GM12878 (cell line): ENCODE results near the gene HERC6. TPM values are rescaled to one million over a fixed set of nuclear protein-coding genes. Genes with fewer than 3 reads are reported as not detected.
"Not testable (repeated sequence)": the region's sequence is repeated elsewhere in the genome, so short reads cannot be mapped to it uniquely, and the experiment has no call there.

Experiments used
- ATAC-seq: fragments of 200-7000 bp; cut with Tn5 transposase; 3 replicates; pipeline ENCODE4 v1.9.1; 2020; ENCODE audit warnings: mild to moderate bottlenecking, moderate library complexity
- BruUV-seq: library from RNA; stranded (reverse); fragments of 400-500 nt; replicated peaks from 2 replicates; lab custom pipeline; 2021; lab: Mats Ljungman, UMichigan
- CTCF ChIA-PET: fragments of 300-600 bp; sonication (Branson Sonifier 250); formaldehyde crosslinking; extraction: SDS; loops from one replicate; lab custom pipeline; 2021; ENCODE audit warnings: inconsistent platforms; lab: Yijun Ruan, JAX
- POLR2A ChIA-PET: fragments of 350-600 bp; formaldehyde crosslinking; extraction: SDS; loops from one replicate; lab custom pipeline; 2021; ENCODE audit warnings: inconsistent platforms; lab: Charles Lee
- RAD21 ChIA-PET: fragments of 300-600 bp; sonication (Branson Sonifier 250); formaldehyde crosslinking; loops from one replicate; lab custom pipeline; 2023; ENCODE audit warnings: antibody characterized with exemption; ENCODE audit not compliant: unreplicated experiment; lab: Charles Lee
- SMC1A ChIA-PET: fragments of 300-600 bp; sonication (Branson Sonifier 250); formaldehyde crosslinking; loops from one replicate; lab custom pipeline; 2023; ENCODE audit not compliant: unreplicated experiment, uncharacterized antibody; lab: Charles Lee
- DNase-seq: peaks from one replicate; pipeline ENCODE4 v3.0.0-alpha.2; 2011; ENCODE audit warnings: low read depth, low spot score
- FAIRE-seq: peaks from 3 replicates; lab custom pipeline; 2011; peaks lifted over from hg19 to GRCh38; lab: Jason Lieb, UNC
- H2AFZ ChIP-seq: 2 replicates; pipeline ENCODE4 v1.6.0; 2011; ENCODE audit warnings: low read depth, low read length, control low read depth; ENCODE audit not compliant: control insufficient read depth
- H3K27ac ChIP-seq: 2 replicates; pipeline ENCODE4 v1.5.1; 2011; ENCODE audit warnings: control low read depth; ENCODE audit not compliant: control insufficient read depth, insufficient read depth
- H3K27me3 ChIP-seq, 2 experiments: replicated peaks in 1 of 2; 2 replicates each; pipeline versions ENCODE4 v1.6.0 to v1.6.1; 2011; ENCODE audit warnings: low read length in 1 of 2; ENCODE audit not compliant: control insufficient read depth in 2 of 2, insufficient read depth in 2 of 2
- H3K36me3 ChIP-seq, 2 experiments: 2 replicates each; pipeline ENCODE4 v1.5.1; 2011; ENCODE audit warnings: low read length in 1 of 2; ENCODE audit not compliant: control insufficient read depth in 2 of 2, insufficient read depth in 2 of 2
- H3K4me1 ChIP-seq: 2 replicates; pipeline ENCODE4 v1.6.1; 2011; ENCODE audit warnings: mild to moderate bottlenecking, low read length, moderate library complexity, mixed read lengths; ENCODE audit not compliant: control insufficient read depth, insufficient read depth
- H3K4me2 ChIP-seq: 2 replicates; pipeline ENCODE4 v1.6.0; 2011; ENCODE audit warnings: control low read depth; ENCODE audit not compliant: control insufficient read depth, insufficient read depth
- H3K4me3 ChIP-seq: fragments of 200-600 bp; sonication (generic); 2 replicates; pipeline ENCODE4 v1.5.1; 2016
- H3K79me2 ChIP-seq: 2 replicates; pipeline ENCODE4 v1.6.0; 2011; ENCODE audit warnings: low read length; ENCODE audit not compliant: control insufficient read depth, insufficient read depth
- H3K9ac ChIP-seq: 2 replicates; pipeline ENCODE4 v1.8.0; 2011; ENCODE audit warnings: low read length, control low read depth, mixed read lengths; ENCODE audit not compliant: control insufficient read depth, insufficient read depth
- H3K9me3 ChIP-seq: replicated peaks from 3 replicates; pipeline ENCODE4 v1.5.1; 2011; ENCODE audit warnings: mild to moderate bottlenecking, low read length; ENCODE audit not compliant: control insufficient read depth, insufficient read depth
- H4K20me1 ChIP-seq: 2 replicates; pipeline ENCODE4 v1.6.0; 2011; ENCODE audit not compliant: control insufficient read depth, insufficient read depth
- CTCF ChIP-seq, 3 experiments: IDR thresholded peaks in 2 of 3; conservative IDR thresholded peaks in 1 of 3; 2 replicates each; pipeline ENCODE4 v1.5.1; 2011; ENCODE audit warnings: low read depth in 3 of 3, low read length in 3 of 3, mild to moderate bottlenecking in 3 of 3, control low read depth in 2 of 3, moderate library complexity in 2 of 3, inconsistent platforms in 1 of 3, mixed read lengths in 1 of 3; ENCODE audit not compliant: control insufficient read depth in 2 of 3, insufficient read depth in 1 of 3; ENCODE audit errors: extremely low read depth in 1 of 3
- IKZF1 ChIP-seq: fragments of 450-650 bp; conservative IDR thresholded peaks from 2 replicates; pipeline ENCODE4 v1.6.1; 2017; ENCODE audit warnings: antibody characterized with exemption, mild to moderate bottlenecking
- RAD21 ChIP-seq: IDR thresholded peaks from 2 replicates; pipeline ENCODE4 v1.6.1; 2011; ENCODE audit warnings: mild to moderate bottlenecking, low read depth, low read length, moderate library complexity; ENCODE audit not compliant: insufficient read depth
- SMC3 ChIP-seq: IDR thresholded peaks from 2 replicates; pipeline ENCODE4 v1.6.1; 2011; ENCODE audit warnings: low read length, improper control_type of control experiment, borderline replicate concordance
- SPI1 ChIP-seq: IDR thresholded peaks from 2 replicates; pipeline ENCODE4 v1.6.1; 2011; ENCODE audit warnings: low read depth, mild to moderate bottlenecking, low read length, moderate library complexity, borderline replicate concordance; ENCODE audit not compliant: insufficient read depth
- whole genome bisulfite sequencing: methylation state at CpG from one replicate; pipeline ENCODE4 v1.1.6; 2016; ENCODE audit warnings: low lambda C conversion rate; ENCODE audit not compliant: insufficient replicate concordance, insufficient coverage; ENCODE audit errors: missing lambda C conversion rate; 5-methylcytosine and 5-hydroxymethylcytosine counted together
- in situ Hi-C: fragments of 300-500 bp; cut with MboI; formaldehyde crosslinking; loops from 9 replicates; pipeline ENCODE4 v1.14.3; 2018; ENCODE audit warnings: mixed read lengths
- intact Hi-C: fragments of 100-400 bp; cut with micrococcal nuclease; formaldehyde crosslinking; loops from one replicate; pipeline ENCODE4 v1.14.2; 2022; ENCODE audit not compliant: unreplicated experiment
- polyA plus RNA-seq, 11 experiments: library from polyadenylated mRNA; depleted of rRNA in 4 of 11; unstranded in 6 of 11; stranded (reverse) in 5 of 11; fragments of >200 nt; fragmentation: Nextera tagmentation in 4 of 11; fragmentation: Illumina TruSeq in 1 of 11; extraction: Ambion mirVana in 4 of 11; extraction: Trizol in 1 of 11; gene quantifications; 1 replicate in 1 of 11; 2 replicates in 10 of 11; pipeline versions ENCODE4 v1.2.1 to v1.2.3, GENCODE V29; 2011 to 2016; ENCODE audit warnings: inconsistent platforms in 2 of 11, missing spikeins in 2 of 11, low read depth in 1 of 11
- total RNA-seq, 4 experiments: library from RNA; depleted of rRNA in 3 of 4; stranded (reverse); fragments of >200 nt in 3 of 4; fragmentation: Illumina TruSeq in 1 of 4; extraction: Trizol in 1 of 4; gene quantifications; 2 replicates each; pipeline versions ENCODE4 v1.2.1 to v1.2.3, GENCODE V29; 2013 to 2021

The HERC6 gene
- total and polyA plus RNA-seq, 10 of the 15 experiments (the other 5 are each of a cell fraction or from before 2014, with no cell fraction given) = 1.7 to 26.4 (median 5.9) TPM

GRCh38 chr4:88369180-88369812, 9.4 kb upstream of the HERC6 start:
- 84% methylated on average over 7 of the region's 7 CpGs for WGBS
- BruUV-seq, H3K4me3 ChIP-seq, DNase-seq, FAIRE-seq, H3K9me3 ChIP-seq, H3K9ac ChIP-seq, H3K4me2 ChIP-seq, H3K79me2 ChIP-seq, H3K4me1 ChIP-seq, H4K20me1 ChIP-seq, H3K27me3 ChIP-seq, H3K36me3 ChIP-seq, H3K27ac ChIP-seq, H2AFZ ChIP-seq, in situ Hi-C loops: not testable (repeated sequence)
- intact Hi-C loops = loop anchor here (1.0 to 10.0 kb wide), 3 partner anchors 146 to 334 kb away; no protein-coding TSS in a partner anchor
- TF ChIP-seq SMC3 (peak; percentile 69; the same call in 1 of the 2 replicates), RAD21 (peak; percentile 62), CTCF (IDR thresholded peaks at IDR 0.05 in 2 of 3, conservative IDR thresholded peaks at IDR 0.05 in 1 of 3; ENCODE audit: control insufficient read depth in 2 of 3, extremely low read depth in 1 of 3, insufficient read depth in 1 of 3, low read depth in 3 of 3, low read length in 3 of 3) (peak; percentile 49 to 63 (median 59); a peak in 5 of 6 replicates), IKZF1 (0 out of 2 replicates have a peak, but pooled peaks have one; percentile 20), SPI1 (0 out of 2 replicates have a peak, but pooled peaks have one; percentile 32)
- SMC1A ChIA-PET = interaction anchor here (0.7 to 6.8 kb wide), 23 partner anchors 9 to 352 kb away, joined by 3 to 109 read pairs (median 4); partner anchors contain the start of genes HERC5, HERC6 and PYURF
- RAD21 ChIA-PET = interaction anchor here (0.6 to 5.8 kb wide), 13 partner anchors 9 to 153 kb away, joined by 3 to 75 read pairs (median 8); partner anchors contain the start of genes HERC5 and HERC6
- peak; percentile 69 for ATAC-seq
- CTCF ChIA-PET = interaction anchor here (0.6 to 4.7 kb wide), 37 partner anchors 8 to 167 kb away, joined by 3 to 149 read pairs (median 4); partner anchors contain the start of genes HERC5, HERC6 and PPM1K
- POLR2A ChIA-PET = interaction anchor here (1.5 to 1.7 kb wide), 2 partner anchors 86 to 99 kb away, joined by 3 to 5 read pairs; no protein-coding TSS in a partner anchor
